Keratinocyte (primary cell): ENCODE results near the gene TFF3. TPM values are rescaled to one million over a fixed set of nuclear protein-coding genes. Genes with fewer than 3 reads are reported as not detected.

ENCODE experiments used
- DNase-seq: peaks from one replicate; pipeline ENCODE4 v3.0.0-alpha.2; 2011; ENCODE audit warnings: low read depth, missing footprints, low spot score
- FAIRE-seq: peaks from 2 replicates; lab custom pipeline; 2011; peaks lifted over from hg19 to GRCh38; lab: Jason Lieb, UNC
- H2AFZ ChIP-seq: 2 replicates; pipeline ENCODE4 v1.6.0; 2012; ENCODE audit warnings: low read length, control low read depth, inconsistent platforms; ENCODE audit not compliant: control insufficient read depth
- H3K27ac ChIP-seq: 2 replicates; pipeline ENCODE4 v1.5.1; 2011; ENCODE audit warnings: low read length; ENCODE audit not compliant: control insufficient read depth, insufficient read depth
- H3K27me3 ChIP-seq: 3 replicates; pipeline ENCODE4 v1.6.0; 2011; ENCODE audit warnings: low read length; ENCODE audit not compliant: control insufficient read depth, insufficient read depth; ENCODE audit errors: extremely low read depth
- H3K36me3 ChIP-seq, 2 experiments: 2 replicates in 1 of 2; 3 replicates in 1 of 2; pipeline ENCODE4 v1.5.1; 2011; ENCODE audit warnings: low read length in 2 of 2, mild to moderate bottlenecking in 1 of 2; ENCODE audit not compliant: control insufficient read depth in 2 of 2, insufficient read depth in 2 of 2; ENCODE audit errors: extremely low read depth in 1 of 2
- H3K4me1 ChIP-seq: 3 replicates; pipeline ENCODE4 v1.5.1; 2011; ENCODE audit warnings: low read length; ENCODE audit not compliant: control insufficient read depth, insufficient read depth; ENCODE audit errors: extremely low read depth
- H3K4me2 ChIP-seq: 3 replicates; pipeline ENCODE4 v1.6.0; 2011; ENCODE audit warnings: low read depth, low read length; ENCODE audit not compliant: control insufficient read depth, insufficient read depth; ENCODE audit errors: extremely low read depth
- H3K4me3 ChIP-seq, 3 experiments: fragments of 200-600 bp in 1 of 3; sonication (generic) in 1 of 3; 2 replicates in 2 of 3; 3 replicates in 1 of 3; pipeline ENCODE4 v1.5.1; 2011 to 2016; ENCODE audit warnings: low read length in 3 of 3, mild to moderate bottlenecking in 3 of 3, control low read depth in 2 of 3, inconsistent platforms in 1 of 3, low read depth in 1 of 3, mixed read lengths in 1 of 3, mixed run types in 1 of 3, moderate library complexity in 1 of 3; ENCODE audit not compliant: control insufficient read depth in 2 of 3, insufficient read depth in 2 of 3; ENCODE audit errors: extremely low read depth in 1 of 3
- H3K79me2 ChIP-seq: 2 replicates; pipeline ENCODE4 v1.6.0; 2012; ENCODE audit warnings: low read length; ENCODE audit not compliant: control insufficient read depth, insufficient read depth
- H3K9ac ChIP-seq: 3 replicates; pipeline ENCODE4 v1.6.0; 2011; ENCODE audit warnings: low read length; ENCODE audit not compliant: control insufficient read depth, insufficient read depth; ENCODE audit errors: extremely low read depth
- H3K9me1 ChIP-seq: 3 replicates; pipeline ENCODE4 v1.6.0; 2011; ENCODE audit warnings: low read length; ENCODE audit not compliant: control insufficient read depth, insufficient read depth; ENCODE audit errors: extremely low read depth
- H3K9me3 ChIP-seq: 2 replicates; pipeline ENCODE4 v1.5.1; 2012; ENCODE audit warnings: low read depth, low read length; ENCODE audit not compliant: control insufficient read depth
- H4K20me1 ChIP-seq: 3 replicates; pipeline ENCODE4 v1.6.0; 2011; ENCODE audit warnings: low read length; ENCODE audit not compliant: control insufficient read depth, insufficient read depth; ENCODE audit errors: extremely low read depth
- EZH2 ChIP-seq: IDR thresholded peaks from one replicate; pipeline ENCODE4 v1.6.1; 2012; ENCODE audit warnings: inconsistent platforms, mild to moderate bottlenecking, low read length, moderate library complexity
- dilution Hi-C: fragments of 300-500 bp; cut with MboI; formaldehyde crosslinking; loops from one replicate; pipeline ENCODE4 v1.7.0; 2020; ENCODE audit warnings: low sequenced_read_pairs; ENCODE audit not compliant: extremely low pct_ligation_motif_present
- polyA plus RNA-seq, 5 experiments: library from polyadenylated mRNA; depleted of rRNA in 3 of 5; stranded (reverse) in 3 of 5; stranded (forward) in 1 of 5; unstranded in 1 of 5; fragments of >200 nt; gene quantifications; 1 replicate in 1 of 5; 2 replicates in 3 of 5; 3 replicates in 1 of 5; pipeline versions ENCODE4 v1.2.1 to v1.2.3, GENCODE V29; 2011 to 2012; ENCODE audit warnings: missing spikeins in 2 of 5, low read depth in 1 of 5, low replicate concordance in 1 of 5
- TF ChIP-seq, protein P1 (sequence below), 3 experiments: IDR thresholded peaks in 1 of 3; conservative IDR thresholded peaks in 1 of 3; optimal IDR thresholded peaks in 1 of 3; 2 replicates in 2 of 3; 3 replicates in 1 of 3; pipeline versions ENCODE3 to v1.5.1; 2011; ENCODE audit warnings: low read length in 3 of 3, mild to moderate bottlenecking in 3 of 3, moderate library complexity in 2 of 3, control low read depth in 1 of 3, inconsistent platforms in 1 of 3; ENCODE audit not compliant: insufficient read depth in 2 of 3; ENCODE audit errors: extremely low read depth in 1 of 3

The TFF3 gene
- polyA plus RNA-seq, 1 donor (not counting 4 experiments of a cell fraction or from before 2014, with no cell fraction given) = not detected

DNA sequence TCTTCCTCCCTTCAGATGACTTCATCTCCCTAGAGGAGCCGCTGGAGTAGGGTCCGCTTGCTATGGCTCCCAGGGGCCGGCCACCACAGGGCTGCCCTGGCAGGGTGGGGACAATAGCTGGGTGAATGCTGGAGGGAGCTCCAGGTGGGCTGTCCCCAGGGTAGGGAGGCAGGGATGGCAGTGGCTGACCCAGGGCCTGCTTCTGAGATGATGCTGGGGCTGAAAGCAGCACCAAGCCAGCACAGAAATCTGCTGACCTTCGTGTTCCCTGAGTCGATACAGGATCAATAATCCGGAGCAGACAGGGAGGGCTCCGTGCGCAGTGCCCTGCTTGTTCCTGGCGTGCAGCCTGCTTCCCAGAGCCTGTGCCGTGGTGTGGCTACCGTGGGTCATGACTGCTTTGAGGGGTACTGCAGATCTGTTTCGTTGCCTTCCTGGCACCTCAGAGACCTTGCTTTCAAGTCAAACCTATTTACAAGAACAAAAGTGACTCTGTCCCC is 34.0 kb downstream of the TFF3 start:
- FAIRE-seq (no peak), DNase-seq (no peak)
- no peaks in the 10 kb centered on the region for H3K9me3 ChIP-seq
- H3K9ac ChIP-seq = no peak overlapping the region
- H3K27me3 ChIP-seq = no peaks in the 10 kb centered on the region
- no peak for TF ChIP-seq EZH2
- TF ChIP-seq, protein P1, sequence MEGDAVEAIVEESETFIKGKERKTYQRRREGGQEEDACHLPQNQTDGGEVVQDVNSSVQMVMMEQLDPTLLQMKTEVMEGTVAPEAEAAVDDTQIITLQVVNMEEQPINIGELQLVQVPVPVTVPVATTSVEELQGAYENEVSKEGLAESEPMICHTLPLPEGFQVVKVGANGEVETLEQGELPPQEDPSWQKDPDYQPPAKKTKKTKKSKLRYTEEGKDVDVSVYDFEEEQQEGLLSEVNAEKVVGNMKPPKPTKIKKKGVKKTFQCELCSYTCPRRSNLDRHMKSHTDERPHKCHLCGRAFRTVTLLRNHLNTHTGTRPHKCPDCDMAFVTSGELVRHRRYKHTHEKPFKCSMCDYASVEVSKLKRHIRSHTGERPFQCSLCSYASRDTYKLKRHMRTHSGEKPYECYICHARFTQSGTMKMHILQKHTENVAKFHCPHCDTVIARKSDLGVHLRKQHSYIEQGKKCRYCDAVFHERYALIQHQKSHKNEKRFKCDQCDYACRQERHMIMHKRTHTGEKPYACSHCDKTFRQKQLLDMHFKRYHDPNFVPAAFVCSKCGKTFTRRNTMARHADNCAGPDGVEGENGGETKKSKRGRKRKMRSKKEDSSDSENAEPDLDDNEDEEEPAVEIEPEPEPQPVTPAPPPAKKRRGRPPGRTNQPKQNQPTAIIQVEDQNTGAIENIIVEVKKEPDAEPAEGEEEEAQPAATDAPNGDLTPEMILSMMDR (optimal IDR thresholded peaks at IDR 0.05 in 1 of 3, IDR thresholded peaks at IDR 0.05 in 1 of 3, conservative IDR thresholded peaks at IDR 0.05 in 1 of 3; ENCODE audit: extremely low read depth in 1 of 3, insufficient read depth in 2 of 3, low read length in 3 of 3) = no peak
- no peak overlapping the region for H3K27ac ChIP-seq
- no peaks in the 10 kb centered on the region for H3K36me3 ChIP-seq
- no peaks in the 10 kb centered on the region for H3K79me2 ChIP-seq
- no peaks in the 10 kb centered on the region for H3K4me1 ChIP-seq
- no peak overlapping the region for H3K4me3 ChIP-seq
- H4K20me1 ChIP-seq = no peaks in the 10 kb centered on the region
- no peaks in the 10 kb centered on the region for H3K9me1 ChIP-seq
- dilution Hi-C loops = no loop called here
- no peak overlapping the region for H2AFZ ChIP-seq
- no peak overlapping the region for H3K4me2 ChIP-seq

DNA sequence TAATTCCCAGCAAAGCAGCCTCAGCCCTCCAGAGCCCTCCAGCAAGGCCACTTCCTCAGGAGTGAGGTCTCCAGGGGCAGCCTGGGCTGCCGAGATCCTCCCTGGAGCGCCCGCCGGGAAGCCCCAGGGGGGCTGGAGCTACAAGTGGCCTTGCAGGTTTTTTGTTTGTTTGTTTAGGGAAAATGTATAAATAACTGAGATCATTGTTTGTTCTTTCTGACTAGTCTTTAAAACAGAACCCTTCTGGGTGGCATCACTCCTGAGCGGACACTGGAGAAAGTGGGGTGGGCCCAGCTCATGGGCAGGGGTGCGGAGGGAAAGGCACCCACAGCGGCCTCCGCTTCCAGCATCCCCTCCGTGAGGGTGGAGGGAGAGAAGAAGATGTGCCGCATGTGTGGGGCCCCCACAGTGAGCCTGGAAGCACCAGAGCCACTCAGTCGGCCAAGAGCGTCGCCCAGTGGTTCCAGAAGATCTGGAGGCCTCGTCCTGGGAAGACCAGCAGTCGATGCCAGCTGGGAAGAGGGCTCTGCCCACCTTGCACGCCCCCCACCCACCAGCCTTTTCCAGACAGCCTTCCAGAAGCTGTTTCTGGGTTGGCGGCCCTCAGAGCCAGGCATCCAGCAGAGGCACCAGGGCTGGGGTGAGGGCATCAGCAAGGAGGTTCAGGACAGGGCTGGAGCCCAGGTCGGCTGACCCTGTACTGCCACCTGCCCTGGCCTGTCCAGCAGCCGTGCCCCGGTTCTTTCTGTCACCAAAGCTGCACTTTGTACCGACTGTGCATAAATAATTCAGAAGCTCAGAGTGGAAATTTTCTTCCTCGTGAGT is 34.6 kb downstream of the TFF3 start:
- Histone ChIP-seq H3K4me3 (no peak overlapping the region), H3K4me2 (no peak overlapping the region), H3K9me3 (no peaks in the 10 kb centered on the region), H3K36me3 (no peaks in the 10 kb centered on the region), H3K27ac (no peak overlapping the region), H2AFZ (no peak overlapping the region), H3K27me3 (no peaks in the 10 kb centered on the region), H3K4me1 (no peaks in the 10 kb centered on the region), H3K9me1 (no peaks in the 10 kb centered on the region), H4K20me1 (no peaks in the 10 kb centered on the region), H3K9ac (no peak overlapping the region), H3K79me2 (no peaks in the 10 kb centered on the region)
- dilution Hi-C loops = no loop called here
- DNase-seq = no peak
- no peak for FAIRE-seq
- no peak for TF ChIP-seq EZH2
- TF ChIP-seq, protein P1 (optimal IDR thresholded peaks at IDR 0.05 in 1 of 3, IDR thresholded peaks at IDR 0.05 in 1 of 3, conservative IDR thresholded peaks at IDR 0.05 in 1 of 3; ENCODE audit: extremely low read depth in 1 of 3, insufficient read depth in 2 of 3, low read length in 3 of 3) = no peak
